Prostate gland (tissue), 2 donors: ENCODE measurements around the gene CFAP97D1.

Source experiments
- CTCF ChIP-seq, 4 experiments: fragments of 200-600 bp in 2 of 4; fragments of 450-650 bp in 2 of 4; sonication (generic) in 2 of 4; IDR thresholded peaks; 1 replicate in 3 of 4; 2 replicates in 1 of 4; pipeline ENCODE4 v1.5.1; 2016 to 2019; ENCODE audit warnings: antibody characterized with exemption in 4 of 4, mild to moderate bottlenecking in 2 of 4, moderate library complexity in 2 of 4
- POLR2A ChIP-seq: fragments of 450-650 bp; IDR thresholded peaks from one replicate; pipeline ENCODE4 v1.6.1; 2016; ENCODE audit warnings: antibody characterized with exemption, mild to moderate bottlenecking

GRCh38 chr17:43800736-43801135 is 20.5 kb downstream of the CFAP97D1 start:
- no peak for TF ChIP-seq POLR2A
- TF ChIP-seq CTCF (IDR thresholded peaks at IDR 0.05), result no peak
